IMR-90 (cell line): ENCODE results near the gene USP7.

Experiments
- CTCF ChIP-seq: conservative IDR thresholded peaks from 2 replicates; pipeline ENCODE4 v1.5.1; 2012; ENCODE audit warnings: mild to moderate bottlenecking, low read depth, low read length, improper control_type of control experiment
- RCOR1 ChIP-seq: IDR thresholded peaks from 2 replicates; pipeline ENCODE4 v1.6.1; 2012; ENCODE audit warnings: mild to moderate bottlenecking, low read length, improper control_type of control experiment; ENCODE audit not compliant: insufficient replicate concordance

- no peak for TF ChIP-seq CTCF
- no peak for TF ChIP-seq RCOR1
Measured at GRCh38 chr16:8869212-8869987, 94.3 kb downstream of the USP7 start.
